Small intestine (tissue), 7 donors: ENCODE data around the gene DENND1A. TPM values are rescaled to one million over a fixed set of nuclear protein-coding genes. Genes with fewer than 3 reads are reported as not detected.
"Not testable (repeated sequence)": the region's sequence is repeated elsewhere in the genome, so short reads cannot be mapped to it uniquely, and the experiment has no call there.

Experiments used
- DNase-seq, 2 donors: peaks; one replicate each; pipeline versions ENCODE4 v3.0.0 to v3.0.0-alpha.2; 2013
- FAIRE-seq: peaks from 2 replicates; lab custom pipeline; 2012; peaks lifted over from hg19 to GRCh38; lab: Jason Lieb, UNC
- H3K27ac ChIP-seq, 3 donors: one replicate each; pipeline ENCODE4 v1.5.1; 2013; ENCODE audit warnings: low read length in 2 of 3, mild to moderate bottlenecking in 2 of 3, control low read depth in 1 of 3, inconsistent platforms in 1 of 3, low read depth in 1 of 3, moderate library complexity in 1 of 3
- H3K27me3 ChIP-seq, 3 donors: one replicate each; pipeline ENCODE4 v1.6.1; 2013; ENCODE audit warnings: low read length in 3 of 3, inconsistent platforms in 1 of 3; ENCODE audit not compliant: control insufficient read depth in 3 of 3, insufficient read depth in 3 of 3
- H3K36me3 ChIP-seq, 3 donors: one replicate each; pipeline ENCODE4 v1.6.1; 2013; ENCODE audit warnings: low read length in 3 of 3, inconsistent platforms in 1 of 3, low read depth in 1 of 3, mild to moderate bottlenecking in 1 of 3, moderate library complexity in 1 of 3; ENCODE audit not compliant: control insufficient read depth in 3 of 3, insufficient read depth in 2 of 3
- H3K4me1 ChIP-seq, 3 donors: one replicate each; pipeline ENCODE4 v1.6.1; 2013; ENCODE audit warnings: low read length in 2 of 3, inconsistent platforms in 1 of 3, low read depth in 1 of 3, mild to moderate bottlenecking in 1 of 3, moderate library complexity in 1 of 3; ENCODE audit not compliant: control insufficient read depth in 3 of 3, insufficient read depth in 2 of 3
- H3K4me3 ChIP-seq, 3 donors: one replicate each; pipeline ENCODE4 v1.5.1; 2013; ENCODE audit warnings: low read length in 3 of 3, control low read depth in 1 of 3, inconsistent platforms in 1 of 3, low read depth in 1 of 3, mild to moderate bottlenecking in 1 of 3, moderate library complexity in 1 of 3
- H3K9me3 ChIP-seq, 2 donors: one replicate each; pipeline ENCODE4 v1.6.1; 2013; ENCODE audit warnings: low read depth in 1 of 2, low read length in 1 of 2; ENCODE audit not compliant: control insufficient read depth in 2 of 2, insufficient read depth in 1 of 2
- WGBS, 3 donors: extraction: QIAGEN DNeasy Blood & Tissue Kit; methylation state at CpG; one replicate each; pipeline ENCODE4 v1.1.7; 2013; 5-methylcytosine and 5-hydroxymethylcytosine counted together
- polyA plus RNA-seq, 4 donors: library from polyadenylated mRNA; stranded (reverse) in 3 of 4; unstranded in 1 of 4; fragments of 200-250 nt in 3 of 4; fragments of 120-200 nt in 1 of 4; gene quantifications; one replicate each; pipeline versions ENCODE4 v1.2.1 to v1.2.3, GENCODE V29; 2013
- donor health status: healthy with polysubstance abuse.
- donor health status: control.
- donor health status: control.
- donor health status: Bipolar disorder and iron deficiency.
- donor health status: healthy.

DENND1A gene
- polyA plus RNA-seq, 4 donors, result 11.5 to 43.4 (median 20.0) TPM

DNA sequence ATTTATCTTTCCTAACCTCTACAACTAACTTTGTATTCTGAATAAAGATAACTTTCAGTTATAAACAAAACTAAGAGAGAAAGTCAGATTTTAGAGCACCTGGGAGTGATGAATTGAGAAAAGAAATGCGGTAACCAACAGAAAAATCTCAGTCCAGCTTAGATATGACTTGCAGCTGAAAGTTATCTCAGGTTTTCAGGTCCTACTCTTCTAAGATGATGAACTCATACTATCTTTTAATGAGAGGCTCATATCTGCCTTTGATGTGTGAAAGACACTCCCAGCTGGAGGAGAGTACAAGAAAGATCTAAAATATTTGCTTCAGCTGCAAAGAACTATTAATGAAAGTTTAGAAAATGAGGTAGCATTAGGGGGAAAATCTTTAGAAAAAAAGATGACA lies 190.5 kb downstream of the DENND1A start:
- H3K36me3 ChIP-seq, result peaks cover 0 to 2% (median 0%) of the 10 kb centered on the region in 3 donors
- no peaks in the 10 kb centered on the region for H3K9me3 ChIP-seq
- no peaks in the 10 kb centered on the region for H3K27me3 ChIP-seq
- H3K4me3 ChIP-seq, result no peak overlapping the region
- 88 to 94% (median 89%) methylated on average over 1 of the region's 1 CpG for WGBS, 3 donors
- DNase-seq, result no peak
- H3K4me1 ChIP-seq, result peaks cover 0 to 4% (median 0%) of the 10 kb centered on the region in 3 donors
- no peak overlapping the region for H3K27ac ChIP-seq
- FAIRE-seq, result no peak

DNA sequence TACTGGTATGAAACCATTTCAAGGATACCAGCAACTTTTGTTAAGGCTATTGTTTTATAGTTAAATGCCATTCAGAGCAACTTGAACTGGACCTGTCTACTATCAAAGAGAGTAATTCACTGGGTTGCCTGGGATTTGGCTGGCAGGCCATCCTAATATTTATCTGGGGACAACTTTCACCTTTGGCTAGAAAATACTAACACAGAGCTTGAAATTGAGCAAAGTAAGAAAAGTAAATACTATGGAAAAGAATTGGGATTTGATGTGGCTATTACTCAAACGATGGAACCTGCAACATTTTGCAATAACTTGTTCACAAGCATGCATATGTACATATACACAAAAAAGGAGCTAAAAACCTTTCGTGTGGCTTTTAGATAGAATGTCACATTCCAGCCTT lies 191.3 kb downstream of the DENND1A start:
- no peaks in the 10 kb centered on the region for H3K9me3 ChIP-seq
- no peaks in the 10 kb centered on the region for H3K27me3 ChIP-seq
- WGBS, 3 donors, result 90 to 95% (median 94%) methylated on average over 2 of the region's 2 CpGs
- no peak for DNase-seq
- H3K36me3 ChIP-seq, result peaks cover 0 to 2% (median 2%) of the 10 kb centered on the region in 3 donors
- FAIRE-seq, result no peak
- H3K4me1 ChIP-seq, result peaks cover 0 to 4% (median 0%) of the 10 kb centered on the region in 3 donors
- H3K27ac ChIP-seq, result no peak overlapping the region
- H3K4me3 ChIP-seq, result no peak overlapping the region

DNA sequence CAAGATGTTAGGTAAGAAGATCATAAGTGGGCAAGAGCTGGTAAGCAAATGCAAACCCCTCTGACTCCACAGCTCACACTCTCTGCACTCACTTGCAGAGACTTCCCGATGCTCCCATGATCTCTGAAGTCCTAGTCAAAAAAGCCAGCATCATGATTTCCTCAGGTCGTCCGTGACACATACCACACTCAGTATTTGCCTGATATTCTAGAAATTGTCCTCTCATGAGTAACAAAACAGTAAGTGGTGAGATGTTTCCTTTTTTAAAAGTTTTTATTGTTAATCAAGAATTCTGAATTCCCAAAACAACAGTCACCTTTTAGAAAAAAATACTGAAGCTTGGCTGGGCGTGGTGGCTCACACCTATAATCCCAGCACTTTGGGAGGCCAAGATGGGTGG lies 194.6 kb downstream of the DENND1A start:
- no peak overlapping the region for H3K4me3 ChIP-seq
- 95 to 99% (median 96%) methylated on average over 4 of the region's 4 CpGs for WGBS, 3 donors
- H3K4me1 ChIP-seq, result no peaks in the 10 kb centered on the region
- no peaks in the 10 kb centered on the region for H3K27me3 ChIP-seq
- H3K36me3 ChIP-seq, result peaks cover 0 to 2% (median 0%) of the 10 kb centered on the region in 3 donors
- no peak for FAIRE-seq
- H3K9me3 ChIP-seq, result no peaks in the 10 kb centered on the region
- H3K27ac ChIP-seq, result no peak overlapping the region
- DNase-seq, result no peak

DNA sequence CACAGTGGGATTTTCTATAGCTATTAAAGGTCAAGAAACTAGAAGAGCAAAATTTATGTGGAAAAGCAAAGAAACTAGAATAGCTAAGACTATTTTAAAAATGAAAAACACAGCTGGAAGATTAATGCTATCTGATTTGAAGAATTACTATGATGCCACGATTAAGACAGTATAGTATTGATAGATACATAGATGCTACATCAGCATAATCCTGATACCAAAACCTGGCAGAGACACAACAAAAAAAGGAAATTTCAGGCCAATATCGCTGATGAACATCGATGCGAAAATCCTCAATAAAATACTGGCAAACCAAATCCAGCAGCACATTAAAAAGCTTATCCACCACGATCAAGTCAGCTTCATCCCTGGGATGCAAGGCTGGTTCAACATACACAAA lies 201.4 kb downstream of the DENND1A start:
- not testable (repeated sequence) for H3K27ac ChIP-seq, H3K4me1 ChIP-seq, DNase-seq, H3K36me3 ChIP-seq, H3K4me3 ChIP-seq, FAIRE-seq, H3K27me3 ChIP-seq
- peaks cover 0 to 11% of the 10 kb centered on the region in 2 donors for H3K9me3 ChIP-seq
- 97 to 98% (median 97%) methylated on average over 4 to 5 of the region's 5 CpGs for WGBS, 3 donors

DNA sequence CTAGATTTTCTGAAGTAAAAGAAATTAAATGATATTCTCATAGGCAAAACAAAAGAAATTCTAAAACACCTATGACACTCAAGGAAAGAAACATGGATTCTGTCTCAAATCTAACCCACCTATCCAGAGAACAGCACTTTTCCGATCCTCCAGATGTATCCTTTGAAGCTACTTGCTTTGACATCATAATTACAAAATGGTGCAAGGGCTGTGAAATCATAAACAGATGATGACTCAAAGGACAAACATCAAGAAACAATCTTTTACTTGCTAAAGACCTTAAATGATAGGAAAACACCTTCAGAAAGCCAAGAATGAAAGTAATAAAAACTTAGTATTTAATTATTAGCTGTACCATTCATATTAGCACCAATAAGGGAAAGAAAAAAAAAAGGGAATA lies 202.6 kb downstream of the DENND1A start:
- no peaks in the 10 kb centered on the region for H3K27me3 ChIP-seq
- no peaks in the 10 kb centered on the region for H3K4me1 ChIP-seq
- peaks cover 0 to 5% (median 0%) of the 10 kb centered on the region in 3 donors for H3K36me3 ChIP-seq
- H3K27ac ChIP-seq, result no peak overlapping the region
- H3K9me3 ChIP-seq, result peaks cover 0 to 24% of the 10 kb centered on the region in 2 donors
- no peak overlapping the region for H3K4me3 ChIP-seq
- DNase-seq, result no peak
- FAIRE-seq, result no peak
- WGBS, 3 donors, result 96 to 100% (median 97%) methylated on average over 1 of the region's 1 CpG

DNA sequence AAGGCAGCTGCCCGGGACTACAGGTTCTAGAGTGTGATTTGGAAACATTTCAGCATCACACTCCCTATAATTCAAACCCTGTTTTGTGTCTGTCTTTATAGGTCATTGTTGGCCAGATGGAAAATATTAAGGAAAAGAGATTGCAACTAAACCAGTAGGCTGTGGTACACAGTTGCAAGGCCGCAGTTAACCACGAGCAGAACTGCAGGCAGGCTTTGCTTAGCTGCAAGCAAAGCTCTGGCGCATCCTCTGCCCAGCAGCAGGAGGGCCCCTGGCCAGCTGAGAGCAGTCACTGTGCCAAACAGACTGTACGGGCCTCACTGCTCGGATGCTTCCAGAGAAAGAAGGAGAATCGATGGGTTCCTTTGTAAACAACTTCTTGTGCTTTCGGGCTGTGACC lies 204.5 kb downstream of the DENND1A start:
- H3K36me3 ChIP-seq, result peaks cover 0 to 11% (median 2%) of the 10 kb centered on the region in 3 donors
- no peaks in the 10 kb centered on the region for H3K4me1 ChIP-seq
- H3K27ac ChIP-seq, result no peak overlapping the region
- DNase-seq, result no peak
- H3K9me3 ChIP-seq, result peaks cover 0 to 35% of the 10 kb centered on the region in 2 donors
- H3K27me3 ChIP-seq, result no peaks in the 10 kb centered on the region
- H3K4me3 ChIP-seq, result no peak overlapping the region
- FAIRE-seq, result no peak
- 79 to 93% (median 93%) methylated on average over 8 of the region's 8 CpGs for WGBS, 3 donors

DNA sequence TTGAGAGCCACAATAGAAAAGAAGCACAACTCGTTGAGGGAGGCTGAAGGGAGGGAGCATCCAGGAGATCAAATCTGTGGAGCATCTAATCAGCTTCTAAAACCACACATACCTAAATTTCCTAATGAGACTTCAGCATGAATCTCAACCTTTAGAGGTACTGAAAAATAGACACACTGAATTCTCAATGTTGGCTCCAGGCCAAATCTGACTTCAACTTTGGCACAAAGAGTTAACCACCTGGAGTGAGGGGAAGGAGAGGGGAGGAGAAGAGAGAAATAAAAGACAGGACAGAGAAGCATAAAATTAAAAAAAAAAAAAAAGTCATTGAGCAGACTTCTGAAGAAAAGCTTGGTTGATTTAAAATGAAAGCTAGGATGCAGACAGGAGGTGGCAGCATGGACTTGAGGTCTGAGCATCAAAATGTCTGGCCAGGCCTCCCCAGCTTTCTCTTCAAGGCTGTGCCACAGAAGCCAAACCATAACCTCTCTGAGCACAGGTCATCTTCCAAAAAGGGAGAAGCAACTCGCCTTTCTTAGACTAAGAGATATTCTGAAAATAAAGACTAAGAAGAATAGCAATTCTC lies 205.6 kb downstream of the DENND1A start:
- Histone ChIP-seq H3K27ac (no peak overlapping the region), H3K4me3 (no peak overlapping the region), H3K4me1 (no peaks in the 10 kb centered on the region), H3K9me3 (peaks cover 0 to 41% of the 10 kb centered on the region in 2 donors), H3K27me3 (no peaks in the 10 kb centered on the region), H3K36me3 (peaks cover 0 to 13% (median 3%) of the 10 kb centered on the region in 3 donors)
- no peak for FAIRE-seq
- WGBS, 3 donors, result 88 to 95% (median 91%) methylated on average over 2 of the region's 2 CpGs
- DNase-seq, result peak in 1 of 2 donors; percentile 17

DNA sequence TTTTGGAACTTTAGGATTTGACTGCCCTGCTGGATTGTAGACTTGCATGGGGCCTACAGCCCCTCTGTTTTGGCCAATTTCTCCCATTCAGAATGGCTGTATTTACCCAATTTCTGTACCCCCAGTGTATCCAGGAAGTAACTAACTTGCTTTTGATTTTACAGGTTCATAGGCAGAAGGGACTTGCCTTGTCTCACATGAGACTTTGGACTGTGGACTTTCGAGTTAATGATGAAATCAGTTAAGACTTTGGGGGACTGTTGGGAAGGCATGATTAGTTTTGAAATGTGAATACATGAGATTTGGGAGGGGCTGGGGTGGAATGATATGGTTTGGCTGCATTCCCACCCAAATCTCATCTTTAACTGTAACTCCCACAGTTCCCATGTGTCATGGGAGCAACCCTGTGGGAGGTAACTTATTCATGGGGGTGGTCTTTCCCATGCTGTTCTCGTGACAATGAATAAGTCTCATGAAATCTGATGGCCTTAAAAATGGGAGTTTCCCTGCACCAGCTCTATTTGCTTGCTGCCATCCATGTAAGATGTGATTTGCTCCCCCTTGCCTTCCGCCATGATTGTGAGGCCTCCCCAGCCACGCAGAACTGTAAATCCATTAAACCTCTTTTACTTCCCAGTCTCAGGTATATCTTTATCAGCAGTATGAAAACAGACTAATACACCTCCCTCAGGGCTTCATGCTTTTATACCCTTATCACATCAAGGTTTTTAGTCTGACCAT lies 206.6 kb downstream of the DENND1A start:
- 78 to 90% (median 81%) methylated on average over 4 of the region's 4 CpGs for WGBS, 3 donors
- FAIRE-seq, result no peak
- H3K27ac ChIP-seq, result no peak overlapping the region
- H3K4me1 ChIP-seq, result no peaks in the 10 kb centered on the region
- H3K9me3 ChIP-seq, result peaks cover 0 to 41% of the 10 kb centered on the region in 2 donors
- peak in 1 of 2 donors; percentile 48 for DNase-seq
- H3K36me3 ChIP-seq, result peaks cover 0 to 13% (median 3%) of the 10 kb centered on the region in 3 donors
- no peaks in the 10 kb centered on the region for H3K27me3 ChIP-seq
- H3K4me3 ChIP-seq, result no peak overlapping the region
